Smooth muscle cell (in vitro differentiated cells): ENCODE results near the gene FARP1. TPM values are rescaled to one million over a fixed set of nuclear protein-coding genes. Genes with fewer than 3 reads are reported as not detected.

Source experiments
- DNase-seq: peaks from one replicate; lab custom pipeline; 2025; ENCODE audit not compliant: unreplicated experiment; lab: John Stamatoyannopoulos, UW
- H2AFZ ChIP-seq: fragments of 200-600 bp; sonication (generic); 2 replicates; pipeline ENCODE4 v1.6.0; 2016; ENCODE audit warnings: antibody characterized with exemption, low read depth, mild to moderate bottlenecking
- H3F3A ChIP-seq: fragments of 200-600 bp; sonication (generic); 2 replicates; pipeline ENCODE4 v1.6.0; 2017; ENCODE audit warnings: antibody characterized with exemption, low read depth
- H3K27ac ChIP-seq: fragments of 200-600 bp; sonication (generic); 2 replicates; pipeline ENCODE4 v1.5.1; 2016; ENCODE audit warnings: low read depth, mild to moderate bottlenecking
- H3K27me3 ChIP-seq: fragments of 200-600 bp; sonication (generic); 2 replicates; pipeline ENCODE4 v1.6.1; 2016; ENCODE audit warnings: low read depth, mild to moderate bottlenecking
- H3K36me3 ChIP-seq: fragments of 200-600 bp; sonication (generic); 2 replicates; pipeline ENCODE4 v1.5.1; 2016; ENCODE audit warnings: low read depth
- H3K4me1 ChIP-seq: fragments of 200-600 bp; sonication (generic); 2 replicates; pipeline ENCODE4 v1.5.1; 2016; ENCODE audit warnings: low read depth
- H3K4me2 ChIP-seq: fragments of 200-600 bp; sonication (generic); 2 replicates; pipeline ENCODE4 v1.6.0; 2016; ENCODE audit warnings: mild to moderate bottlenecking
- H3K4me3 ChIP-seq: fragments of 200-600 bp; sonication (generic); 2 replicates; pipeline ENCODE4 v1.5.1; 2016; ENCODE audit warnings: mild to moderate bottlenecking
- H3K79me2 ChIP-seq: fragments of 200-600 bp; sonication (generic); 2 replicates; pipeline ENCODE4 v1.6.0; 2016; ENCODE audit warnings: low read depth, mild to moderate bottlenecking
- H3K9ac ChIP-seq: fragments of 200-600 bp; sonication (generic); 2 replicates; pipeline ENCODE4 v1.6.0; 2016; ENCODE audit warnings: low read depth
- H3K9me3 ChIP-seq: fragments of 200-600 bp; sonication (generic); replicated peaks from 2 replicates; pipeline ENCODE4 v1.5.1; 2016; ENCODE audit warnings: low read depth
- H4K20me1 ChIP-seq: fragments of 200-600 bp; sonication (generic); 2 replicates; pipeline ENCODE4 v1.6.0; 2016; ENCODE audit warnings: low read depth
- CTCF ChIP-seq: fragments of 200-600 bp; sonication (generic); IDR thresholded peaks from 2 replicates; pipeline ENCODE4 v1.5.1; 2017; ENCODE audit warnings: borderline replicate concordance, mild to moderate bottlenecking, antibody characterized with exemption; ENCODE audit not compliant: insufficient read depth, poor library complexity, severe bottlenecking
- WGBS: methylation state at CpG from one replicate; pipeline ENCODE4 v1.1.7; 2016; ENCODE audit warnings: low lambda C conversion rate; 5-methylcytosine and 5-hydroxymethylcytosine counted together
- polyA plus RNA-seq: library from polyadenylated mRNA; unstranded; fragments of >200 nt; fragmentation: Nextera tagmentation; extraction: Ambion mirVana; gene quantifications from 2 replicates; pipeline ENCODE4 v1.2.1, GENCODE V29; 2016
- total RNA-seq: library from RNA; depleted of rRNA; stranded (reverse); fragments of >200 nt; gene quantifications from 2 replicates; pipeline ENCODE4 v1.2.3, GENCODE V29; 2014

Gene FARP1
- total and polyA plus RNA-seq, 2 experiments from 2014 or later, result 59.4 to 104 TPM

DNA sequence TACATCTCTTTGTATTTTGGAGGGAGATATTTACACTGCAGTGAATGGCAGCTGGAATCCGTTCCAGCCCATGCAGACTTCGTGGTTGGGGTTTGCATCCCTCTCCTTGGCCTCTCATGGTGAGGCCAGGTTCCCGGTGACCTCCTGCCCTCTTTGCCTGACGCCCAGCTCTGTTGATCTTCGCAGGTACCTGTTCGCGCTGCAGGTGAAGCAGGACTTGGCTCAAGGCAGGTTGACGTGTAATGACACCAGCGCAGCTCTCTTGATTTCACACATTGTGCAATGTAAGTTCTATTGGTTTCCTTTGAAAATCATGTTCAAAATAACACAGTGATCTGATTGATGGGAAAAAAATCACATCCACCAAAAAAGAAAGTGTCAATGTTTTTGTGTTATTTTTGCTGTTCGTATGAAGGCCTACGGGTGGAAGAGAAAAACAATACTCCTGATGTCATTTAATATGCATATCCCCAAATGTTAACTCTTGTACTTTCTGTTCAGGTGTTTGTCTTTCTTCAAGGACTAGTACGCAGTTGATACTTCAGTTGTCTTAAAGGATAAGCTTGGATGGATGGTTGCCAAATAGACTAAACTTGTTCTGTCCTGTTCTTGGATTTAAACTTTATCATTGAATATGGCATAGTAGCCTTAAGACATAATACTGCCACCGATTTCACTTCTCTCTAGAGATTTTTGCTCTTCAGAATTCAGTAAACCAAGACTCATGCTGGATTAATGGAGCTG, 234.9 kb downstream of the FARP1 start:
- DNase-seq, result no peak
- no peak overlapping the region for H3K4me3 ChIP-seq
- 98% methylated on average over 13 of the region's 13 CpGs for WGBS
- H3K4me1 ChIP-seq, result peaks cover 1% of the 10 kb centered on the region
- no peak for TF ChIP-seq CTCF
- no peaks in the 10 kb centered on the region for H3F3A ChIP-seq
- H3K4me2 ChIP-seq, result no peak overlapping the region
- H2AFZ ChIP-seq, result no peak overlapping the region
- no peak overlapping the region for H3K9ac ChIP-seq
- H3K27me3 ChIP-seq, result no peaks in the 10 kb centered on the region
- H3K79me2 ChIP-seq, result peaks cover 14% of the 10 kb centered on the region
- H3K27ac ChIP-seq, result no peak overlapping the region
- no peaks in the 10 kb centered on the region for H4K20me1 ChIP-seq
- H3K36me3 ChIP-seq, result peaks cover 10% of the 10 kb centered on the region
- no peaks in the 10 kb centered on the region for H3K9me3 ChIP-seq

- no peaks in the 10 kb centered on the region for H3K79me2 ChIP-seq
- no peaks in the 10 kb centered on the region for H3K27me3 ChIP-seq
- H2AFZ ChIP-seq, result no peak overlapping the region
- peaks cover 12% of the 10 kb centered on the region for H3K36me3 ChIP-seq
- H3K4me2 ChIP-seq, result no peak overlapping the region
- H3K4me1 ChIP-seq, result no peaks in the 10 kb centered on the region
- H3K9me3 ChIP-seq, result no peaks in the 10 kb centered on the region
- TF ChIP-seq CTCF, result no peak
- DNase-seq, result no peak
- no peak overlapping the region for H3K27ac ChIP-seq
- H3K9ac ChIP-seq, result no peak overlapping the region
- 83% methylated on average over 5 of the region's 5 CpGs for WGBS
- H3F3A ChIP-seq, result no peaks in the 10 kb centered on the region
- no peak overlapping the region for H3K4me3 ChIP-seq
- peaks cover 5% of the 10 kb centered on the region for H4K20me1 ChIP-seq
These were observed 241.8 kb downstream of the FARP1 start for GRCh38 chr13:98384739-98385138.

DNA sequence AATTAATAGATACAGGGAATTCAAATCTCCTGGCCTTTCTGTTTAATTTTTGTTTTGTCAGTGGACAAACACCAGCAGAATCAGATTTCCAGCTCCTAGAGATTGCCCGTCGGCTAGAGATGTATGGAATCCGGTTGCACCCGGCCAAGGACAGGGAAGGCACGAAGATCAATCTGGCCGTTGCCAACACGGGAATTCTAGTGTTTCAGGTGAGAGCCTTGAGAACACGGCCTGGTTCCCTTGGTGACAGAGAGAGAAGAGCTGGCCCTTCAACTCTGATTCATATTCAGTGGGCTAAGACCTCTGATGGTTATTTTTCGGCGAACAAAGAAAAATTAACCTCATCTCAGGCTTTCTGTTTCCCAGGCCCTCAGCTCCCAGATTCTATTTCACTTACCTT, 242.7 kb downstream of the FARP1 start:
- H4K20me1 ChIP-seq, result peaks cover 5% of the 10 kb centered on the region
- no peaks in the 10 kb centered on the region for H3K4me1 ChIP-seq
- peaks cover 21% of the 10 kb centered on the region for H3K36me3 ChIP-seq
- H3K9me3 ChIP-seq, result no peaks in the 10 kb centered on the region
- WGBS, result 99% methylated on average over 10 of the region's 10 CpGs
- DNase-seq, result no peak
- TF ChIP-seq CTCF, result no peak
- no peak overlapping the region for H3K4me3 ChIP-seq
- no peaks in the 10 kb centered on the region for H3K27me3 ChIP-seq
- no peaks in the 10 kb centered on the region for H3F3A ChIP-seq
- no peak overlapping the region for H3K9ac ChIP-seq
- H3K79me2 ChIP-seq, result no peaks in the 10 kb centered on the region
- no peak overlapping the region for H2AFZ ChIP-seq
- H3K27ac ChIP-seq, result no peak overlapping the region
- H3K4me2 ChIP-seq, result no peak overlapping the region

DNA sequence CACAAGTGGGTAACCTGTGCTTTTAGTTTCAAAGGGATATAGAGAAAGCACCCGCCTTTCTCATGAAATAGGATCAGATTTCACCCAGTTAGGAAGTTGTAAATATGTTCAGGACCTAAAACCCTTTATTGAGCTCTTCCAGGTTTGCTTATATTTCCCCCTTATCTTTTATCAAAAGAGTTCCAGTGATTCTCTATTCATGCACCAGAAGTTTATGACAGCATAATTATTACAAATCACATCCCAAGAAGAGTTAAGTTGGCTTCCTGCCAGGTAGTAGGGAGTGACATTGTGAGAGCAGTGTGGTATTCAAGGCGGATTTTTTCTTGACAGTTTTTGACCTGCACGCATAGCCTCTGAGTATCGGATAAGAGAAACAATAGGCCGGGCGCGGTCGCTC, 243.7 kb downstream of the FARP1 start:
- Histone ChIP-seq H3K9me3 (no peaks in the 10 kb centered on the region), H3K9ac (no peak overlapping the region), H2AFZ (no peak overlapping the region), H3K79me2 (no peaks in the 10 kb centered on the region), H3K4me2 (no peak overlapping the region), H3K27ac (no peak overlapping the region), H3K36me3 (peaks cover 21% of the 10 kb centered on the region), H3F3A (no peaks in the 10 kb centered on the region), H4K20me1 (peaks cover 5% of the 10 kb centered on the region), H3K27me3 (no peaks in the 10 kb centered on the region), H3K4me3 (no peak overlapping the region), H3K4me1 (no peaks in the 10 kb centered on the region)
- DNase-seq, result no peak
- 93% methylated on average over 8 of the region's 8 CpGs for WGBS
- TF ChIP-seq CTCF, result no peak
